ENCODE results near the gene SLC12A8.

Gene SLC12A8

DNA sequence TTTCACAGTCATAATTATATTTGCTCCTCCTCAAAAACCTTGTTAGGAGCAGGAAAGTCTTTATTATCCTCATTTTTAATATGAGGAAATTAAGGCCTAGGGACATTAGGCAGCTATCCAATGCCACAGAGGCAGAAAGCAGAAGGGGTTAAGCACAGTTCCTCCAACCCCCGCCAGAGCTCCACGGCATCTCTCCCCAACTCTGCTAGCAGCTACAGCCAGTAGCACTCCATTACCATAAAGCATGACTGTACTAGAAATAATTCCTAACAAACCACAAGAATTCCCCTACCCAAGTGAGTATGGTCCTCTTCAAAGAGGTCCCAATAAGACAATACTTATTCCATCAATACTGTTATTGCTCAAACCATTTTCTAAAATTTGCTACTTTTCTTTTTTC is 166.6 kb downstream of the SLC12A8 start:
- DNase-seq: no peak
- intact Hi-C loops (cut with DNase I): no loop called here

DNA sequence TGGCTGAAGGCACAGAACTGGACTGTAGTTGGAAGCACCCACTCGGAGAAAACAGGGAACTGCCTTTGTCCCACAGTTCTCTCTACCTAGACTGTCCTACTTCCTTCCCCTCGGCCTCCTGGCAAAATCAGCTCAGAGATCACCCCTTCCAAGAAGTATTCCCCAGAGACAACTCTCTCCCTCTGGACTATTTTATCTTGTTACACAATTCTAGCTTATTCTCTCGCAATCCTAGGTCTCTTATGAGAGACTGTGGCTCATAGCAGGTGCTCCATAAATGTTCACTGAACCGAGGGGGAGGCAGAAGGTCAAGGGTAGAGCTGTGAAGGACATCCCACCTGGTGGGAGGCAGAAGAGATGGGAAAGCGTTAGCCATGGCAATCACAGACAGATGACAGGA is 167.4 kb downstream of the SLC12A8 start:
- DNase-seq: no peak
- intact Hi-C loops (cut with DNase I): no loop called here

DNA sequence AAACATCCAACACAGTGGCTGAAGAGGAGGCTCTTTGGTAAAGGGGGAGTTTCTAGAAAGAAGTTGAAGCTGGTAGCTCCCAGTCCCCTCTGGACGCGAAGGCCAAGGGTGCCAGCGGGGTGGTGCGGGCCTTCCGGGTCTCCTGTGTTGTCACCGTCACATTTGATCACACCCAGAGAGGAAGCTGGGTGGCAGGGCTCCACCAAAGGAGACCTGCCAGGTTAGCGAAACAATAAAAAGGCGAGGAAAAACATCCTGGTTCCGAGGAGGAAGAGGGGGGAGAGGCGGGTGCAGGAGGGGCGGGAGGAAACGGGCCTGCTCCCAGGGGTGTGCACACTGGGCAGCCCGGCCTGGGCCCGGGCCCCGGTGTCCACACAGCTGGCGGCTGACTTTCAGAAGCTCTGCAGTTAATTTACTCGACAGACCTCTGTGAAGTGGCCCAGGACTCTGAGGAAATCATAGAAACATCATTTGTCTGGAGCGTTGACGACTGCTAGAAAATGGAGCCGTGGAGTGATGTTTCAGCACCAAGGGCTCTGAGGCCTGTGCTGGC is 168.9 kb downstream of the SLC12A8 start:
- intact Hi-C loops (cut with DNase I): no loop called here
- no peak for DNase-seq

DNA sequence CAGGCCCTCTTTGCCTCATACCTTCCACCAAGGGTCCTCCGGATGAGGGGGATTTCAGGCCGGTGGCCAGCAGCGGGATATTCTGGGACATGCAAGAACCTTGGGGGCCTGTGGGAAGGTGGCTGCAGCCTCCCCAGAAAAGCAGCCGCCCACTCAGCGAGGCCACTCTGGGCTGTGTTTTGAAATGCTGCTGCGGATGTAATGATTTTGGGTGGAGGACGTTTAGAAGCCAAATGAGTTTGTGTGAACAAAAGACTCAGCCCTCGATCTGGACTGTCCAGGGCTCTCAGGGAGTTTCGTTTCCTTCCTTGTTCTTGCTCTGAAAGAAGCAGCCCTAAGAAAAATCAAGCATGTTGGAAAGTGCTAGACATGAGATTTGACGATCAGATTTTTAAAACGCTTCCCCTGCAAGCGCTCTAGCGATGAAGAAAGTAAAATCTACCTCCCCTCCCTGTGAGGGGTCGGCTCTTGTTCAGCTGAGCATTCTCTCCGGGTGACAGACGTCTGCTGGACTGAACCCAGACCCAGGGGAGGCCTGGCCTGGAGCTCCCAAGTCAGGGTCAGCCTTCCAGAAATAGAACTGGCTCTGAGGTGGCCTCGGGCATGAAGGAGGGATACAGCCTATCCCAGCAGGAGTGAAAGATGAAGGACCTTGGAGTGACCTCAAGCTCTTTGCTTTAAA is 169.7 kb downstream of the SLC12A8 start:
- DNase-seq: peak in 4 of 10 donors; percentile 12 to 82 (median 74)
- intact Hi-C loops (cut with DNase I): no loop called here

DNA sequence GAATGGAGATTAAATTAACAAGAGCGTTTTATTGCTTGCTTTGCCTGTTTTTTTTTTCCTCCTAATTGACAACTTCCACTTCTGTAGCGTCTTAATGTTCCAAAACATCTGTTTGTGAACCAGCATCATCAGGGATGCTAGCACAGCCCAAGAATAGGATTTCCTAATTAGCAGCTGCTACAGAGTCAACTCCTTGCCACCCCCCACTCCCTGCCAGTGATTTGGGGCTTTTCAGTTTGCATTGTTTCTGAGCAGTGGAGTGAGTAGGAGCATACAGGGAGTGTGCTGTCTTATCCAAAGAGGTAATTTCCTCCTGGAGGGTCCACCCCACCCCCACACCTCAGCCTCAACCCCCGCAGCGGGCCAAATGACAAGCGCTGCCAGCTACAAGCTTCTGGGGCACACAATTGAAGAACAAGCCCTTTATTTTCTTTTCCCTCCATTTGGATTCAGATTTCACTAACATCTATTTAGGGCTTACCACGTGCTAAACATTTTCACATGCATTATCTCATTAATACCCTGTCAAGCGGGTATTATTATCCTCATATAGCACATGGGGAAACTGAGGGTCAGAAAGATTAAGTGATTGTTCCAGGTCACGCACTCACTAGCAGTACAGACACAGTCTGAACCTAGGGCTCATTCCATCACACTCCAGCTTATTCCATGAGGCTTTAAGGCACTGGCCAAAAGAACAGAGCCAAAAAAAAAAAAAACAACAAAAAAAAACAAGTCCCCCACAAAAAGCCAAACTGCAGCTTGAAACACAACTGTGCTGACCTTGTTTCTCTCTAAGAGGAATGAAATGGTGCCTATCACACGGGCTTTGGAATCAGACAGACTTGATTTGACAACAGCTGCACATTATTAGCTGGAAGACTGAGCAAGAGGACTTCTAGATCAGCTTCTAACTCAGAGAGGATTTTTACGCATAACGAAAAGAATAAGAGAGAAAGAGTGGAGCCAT is 173.1 kb downstream of the SLC12A8 start:
- intact Hi-C loops (cut with DNase I): no loop called here
- peak in 5 of 10 donors; percentile 17 to 82 (median 48) for DNase-seq

DNA sequence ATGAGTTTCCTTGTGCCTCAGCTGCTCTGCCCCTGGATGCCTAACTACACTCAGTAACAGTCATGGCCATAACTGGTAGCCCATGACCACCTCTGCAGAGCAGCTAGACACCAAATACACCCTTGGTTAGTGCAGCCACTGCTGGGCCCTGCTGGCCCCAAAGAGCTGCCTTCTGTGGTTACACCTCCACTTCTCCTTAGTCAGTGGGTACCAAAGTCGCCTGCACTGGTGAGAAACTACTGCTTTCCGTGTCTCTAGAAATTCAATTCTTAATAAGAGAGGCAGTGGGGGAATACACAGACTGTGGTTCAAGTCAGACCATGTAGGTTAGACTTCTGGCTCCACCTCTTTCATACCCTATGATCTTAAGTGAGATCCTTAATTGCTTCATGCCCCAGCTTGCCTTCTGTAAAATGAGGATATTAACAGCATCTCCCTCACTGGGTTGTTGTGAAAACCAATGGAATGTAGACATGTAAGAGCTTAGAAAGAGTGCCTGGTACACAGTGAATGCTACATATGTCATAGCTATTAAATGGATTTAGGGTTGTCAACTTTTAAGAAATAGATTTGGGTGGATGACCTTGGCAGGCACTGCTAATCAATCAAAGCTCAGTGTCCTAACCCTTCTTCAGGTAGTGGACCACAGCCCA is 174.9 kb downstream of the SLC12A8 start:
- intact Hi-C loops (cut with DNase I): no loop called here
- DNase-seq: no peak

DNA sequence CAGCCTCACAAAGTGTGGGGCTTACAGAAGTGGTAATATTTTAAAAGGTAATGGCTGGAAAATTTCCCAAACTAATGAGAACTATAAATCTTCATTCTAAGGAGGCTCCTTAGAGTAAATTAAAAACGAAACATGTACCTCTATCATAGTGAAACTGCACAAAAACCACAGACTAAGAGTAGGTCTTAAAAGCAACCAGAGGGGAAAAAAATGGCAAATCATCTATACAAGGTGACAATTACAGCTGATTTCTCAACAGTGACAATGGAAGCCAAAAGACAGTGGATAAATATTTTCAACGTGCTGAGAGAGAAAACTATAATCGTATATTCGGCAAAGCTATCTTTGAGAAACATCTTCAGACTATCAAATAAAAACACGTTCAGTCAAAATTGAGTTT is 177.3 kb downstream of the SLC12A8 start:
- no peak for DNase-seq
- intact Hi-C loops (cut with DNase I): no loop called here

DNA sequence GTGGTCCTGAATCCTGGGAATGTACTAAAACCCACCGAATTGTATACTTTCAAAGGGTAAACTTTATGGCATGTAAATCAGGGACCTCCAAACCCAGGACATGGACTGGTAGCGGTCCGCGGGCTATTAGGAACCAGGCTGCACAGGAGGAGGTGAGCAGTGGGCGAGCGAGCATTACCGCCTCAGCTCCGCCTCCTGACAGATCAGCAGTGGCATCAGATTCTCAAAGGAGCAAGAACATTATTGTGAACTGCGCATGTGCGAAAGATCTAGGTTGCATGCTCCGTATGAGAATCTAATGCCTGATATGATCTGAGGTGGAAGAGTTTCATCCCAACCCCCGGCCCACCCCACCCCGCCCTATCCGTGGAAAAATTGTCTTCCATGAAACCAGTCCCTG is 178.9 kb downstream of the SLC12A8 start:
- no peak for DNase-seq
- intact Hi-C loops (cut with DNase I): no loop called here

DNA sequence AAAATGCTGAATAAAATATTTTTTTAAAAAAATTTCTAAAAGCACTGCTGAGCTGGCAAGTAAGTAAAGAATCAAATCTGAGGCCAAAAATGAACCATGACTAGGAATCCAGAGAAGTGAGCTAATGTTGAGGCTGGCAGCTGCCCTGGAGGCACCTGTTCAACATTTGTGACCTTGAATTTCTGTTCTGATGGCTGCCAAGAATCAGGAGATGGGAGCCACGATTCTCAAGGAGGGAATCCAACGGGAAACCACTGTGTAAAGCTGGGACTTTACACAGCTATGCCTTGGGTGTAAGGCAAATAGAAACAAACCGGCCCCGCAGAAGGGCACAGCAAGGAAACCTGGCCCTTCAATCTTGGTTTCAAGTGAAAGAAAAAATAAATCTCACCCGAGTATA is 179.4 kb downstream of the SLC12A8 start:
- intact Hi-C loops (cut with DNase I): no loop called here
- DNase-seq: no peak

DNA sequence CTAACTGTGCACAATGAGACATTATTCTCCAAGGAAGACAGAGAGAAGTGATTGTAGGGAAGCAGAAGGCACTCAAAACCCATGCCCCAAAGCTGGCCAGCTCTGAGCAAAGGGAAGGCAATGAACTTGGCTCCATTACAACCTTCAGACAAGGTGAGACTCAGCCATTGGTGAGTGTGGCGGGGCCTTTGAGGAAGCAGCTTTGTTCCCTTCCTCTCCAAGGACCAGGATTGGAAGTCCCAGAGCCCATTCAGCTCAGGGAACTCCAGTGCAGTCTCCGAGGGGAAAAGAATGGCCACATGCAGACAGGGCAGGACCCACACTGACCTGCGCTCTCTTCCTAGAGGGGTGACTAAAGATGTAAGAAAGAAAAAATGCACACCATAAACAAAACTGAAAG is 179.9 kb downstream of the SLC12A8 start:
- intact Hi-C loops (cut with DNase I): no loop called here
- DNase-seq: no peak
